Germinal center (tissue), 1 donor: ENCODE results near the gene IPO8.

Source experiments
- DNase-seq: peaks from one replicate; pipeline ENCODE4 v3.0.0; 2012; ENCODE audit warnings: mixed read lengths, low spot score

Gene IPO8

DNA sequence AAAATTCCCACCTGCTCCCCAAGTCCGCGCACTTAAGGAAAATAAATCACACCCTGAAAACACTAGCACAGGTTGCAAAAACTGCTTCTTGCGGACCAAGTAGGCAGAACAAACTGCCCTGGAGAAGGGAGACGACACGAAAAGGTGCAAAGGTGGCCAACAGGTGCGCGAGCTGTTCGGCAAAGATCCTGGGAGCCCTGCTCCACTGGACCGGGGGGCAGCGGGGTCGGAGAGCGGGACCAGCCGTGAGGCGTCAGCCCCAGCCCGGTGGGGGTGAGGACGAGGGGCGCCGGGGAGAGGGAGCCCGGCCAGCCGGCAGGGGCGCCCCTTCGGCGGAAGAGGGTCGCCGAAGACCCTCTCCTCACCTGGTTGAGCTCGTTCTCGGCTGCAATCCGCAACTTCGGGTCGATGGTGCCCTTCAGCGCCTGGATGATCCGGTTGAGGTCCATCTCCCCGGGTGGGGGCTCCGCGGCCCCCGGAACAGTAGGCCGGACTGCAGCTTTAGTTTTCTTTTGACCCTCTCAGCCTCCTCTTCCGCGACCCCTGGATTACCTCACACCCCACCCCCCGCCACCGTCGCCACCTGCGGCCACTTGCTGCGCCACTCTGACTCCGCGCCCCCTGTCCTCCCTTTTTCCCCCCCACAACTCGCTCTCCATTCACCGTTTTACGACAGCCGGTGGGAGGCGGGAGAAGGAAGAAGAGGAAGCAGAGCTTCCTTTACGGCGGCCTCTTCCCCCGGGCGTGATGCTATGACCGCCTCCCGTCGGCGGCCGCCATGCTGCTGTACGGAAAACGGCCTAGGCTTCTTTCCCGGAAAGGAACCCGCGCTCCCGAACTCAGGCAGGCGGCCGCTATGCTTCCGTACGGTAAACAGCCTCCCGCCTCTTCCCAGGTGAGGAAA lies at the start of gene IPO8:
IPO8 (minus strand) TSS at position 671 of the 904 bp plus-strand sequence; CDS start at position 449, 222 bp downstream.
- peak; percentile 90 for DNase-seq

DNA sequence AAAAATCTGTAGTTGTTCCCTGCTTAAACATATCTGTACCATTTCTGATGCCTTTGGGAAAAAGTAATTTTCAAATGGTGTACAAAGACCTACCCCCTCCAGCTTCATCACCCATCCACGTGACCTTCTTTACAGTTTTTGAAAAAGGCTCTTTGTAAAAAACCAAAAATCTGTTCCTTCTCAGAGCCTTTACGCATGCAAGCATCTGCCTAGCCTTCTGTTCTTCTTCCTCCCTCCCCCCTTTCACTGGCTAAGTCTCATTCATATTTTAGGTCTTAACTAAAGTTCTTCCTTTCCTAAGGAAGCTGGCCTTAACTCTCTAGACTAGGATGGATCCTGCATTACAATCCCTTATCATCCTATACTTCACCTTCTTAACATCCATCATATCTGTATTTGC lies 48.7 kb upstream of the IPO8 start:
- no peak for DNase-seq

DNA sequence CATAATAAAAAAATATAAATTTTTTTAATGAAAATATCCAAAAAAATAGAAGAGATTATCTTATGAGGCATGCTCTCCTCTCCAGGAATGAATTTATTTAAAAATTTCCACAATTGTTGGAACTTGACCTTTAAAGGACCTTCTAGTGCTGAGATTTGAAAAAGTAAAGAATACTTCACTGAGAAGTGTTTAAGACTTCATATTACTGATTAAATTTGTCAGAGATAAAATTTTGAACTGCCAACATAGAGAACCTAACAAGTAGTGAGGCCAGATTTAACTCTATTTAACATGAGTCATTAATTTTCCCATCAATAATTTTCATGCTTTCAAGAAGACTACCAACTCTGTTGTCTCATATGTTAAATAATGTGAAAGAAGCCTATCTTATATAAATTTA lies 44.6 kb upstream of the IPO8 start:
- DNase-seq = no peak

DNA sequence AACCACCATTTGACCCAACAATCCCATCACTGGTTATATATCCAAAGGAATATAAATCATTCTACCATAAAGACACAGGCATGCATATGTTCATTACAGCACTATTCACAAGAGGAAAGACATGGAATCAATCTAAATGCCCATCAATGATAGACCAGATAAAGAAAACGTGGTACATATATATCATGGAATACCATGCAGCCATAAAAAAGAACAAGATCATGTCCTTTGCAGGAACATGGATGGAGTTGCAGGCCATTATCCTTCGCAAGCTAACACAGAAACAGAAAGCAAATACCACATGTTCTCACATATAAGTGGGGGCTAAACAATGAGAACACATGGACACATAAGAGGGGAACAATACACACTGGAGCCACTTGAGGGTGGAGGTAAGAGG lies 43.4 kb upstream of the IPO8 start:
- no peak for DNase-seq

DNA sequence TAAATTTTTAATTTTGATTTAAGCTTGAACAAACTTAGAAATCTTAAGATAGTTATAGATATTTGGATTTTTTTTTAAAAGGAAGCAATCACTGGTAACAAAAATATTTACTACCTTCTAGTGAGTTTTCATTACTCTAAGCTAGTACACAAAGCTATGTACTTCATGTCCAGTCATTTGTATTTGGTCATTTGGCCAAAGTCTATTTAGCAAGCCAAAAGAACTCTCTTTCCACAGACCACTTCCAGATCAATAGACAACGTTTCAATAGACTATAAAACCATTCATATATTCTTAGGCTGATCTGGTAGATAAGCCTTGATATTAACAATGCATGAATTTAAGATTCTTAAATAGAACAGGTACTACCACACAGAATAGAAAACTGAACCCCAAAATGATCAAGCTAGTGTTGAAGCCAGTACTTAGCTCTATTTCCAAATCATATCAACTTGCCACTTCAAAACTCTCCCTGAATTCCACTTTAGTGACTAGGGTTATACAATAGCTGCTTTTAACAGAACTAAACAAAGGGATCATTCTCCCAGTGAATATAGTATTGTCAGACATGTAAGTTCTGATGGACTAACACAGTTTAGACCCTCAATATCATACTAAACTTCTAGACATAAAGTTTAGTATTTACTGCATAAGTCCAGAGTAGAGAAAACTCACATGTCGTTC lies 37.4 kb upstream of the IPO8 start:
- no peak for DNase-seq

DNA sequence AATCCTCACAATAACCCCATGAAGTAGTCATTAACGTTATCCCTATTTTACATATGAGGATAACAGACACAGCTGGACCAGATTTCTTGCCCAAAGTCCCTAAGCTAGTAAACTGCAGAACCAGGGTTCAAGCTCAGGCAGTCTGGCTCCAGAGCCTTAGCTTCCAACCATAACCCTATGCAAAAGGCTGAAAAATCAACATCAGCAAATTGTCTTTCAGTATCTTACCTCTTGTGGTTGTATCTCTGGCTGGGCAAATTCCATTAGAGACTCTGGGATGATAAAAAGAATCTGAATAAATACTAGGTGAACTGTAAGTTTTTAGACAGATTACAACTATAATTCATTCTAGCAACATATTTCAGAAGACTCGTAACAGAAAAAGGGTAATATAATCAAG lies 34.3 kb upstream of the IPO8 start:
- DNase-seq = no peak

DNA sequence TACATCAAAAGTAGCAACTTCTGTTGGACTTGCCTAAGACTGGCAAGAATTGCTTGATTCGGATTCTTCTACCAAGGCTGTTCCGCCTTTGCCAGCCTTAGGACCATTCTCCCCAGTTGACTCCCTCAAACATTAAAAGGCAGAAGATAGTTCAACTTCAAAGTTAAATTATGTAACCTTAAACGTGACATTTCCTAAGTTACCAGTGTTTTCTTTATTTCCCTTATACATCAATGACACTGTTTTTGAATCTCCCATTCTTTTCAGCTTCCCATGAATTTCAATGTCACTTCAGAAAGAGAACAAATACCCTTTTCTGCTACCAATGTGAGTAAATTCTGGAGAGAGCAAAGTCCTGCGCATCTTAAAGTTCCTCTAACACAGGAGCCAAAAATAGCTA lies 33.9 kb upstream of the IPO8 start:
- no peak for DNase-seq

DNA sequence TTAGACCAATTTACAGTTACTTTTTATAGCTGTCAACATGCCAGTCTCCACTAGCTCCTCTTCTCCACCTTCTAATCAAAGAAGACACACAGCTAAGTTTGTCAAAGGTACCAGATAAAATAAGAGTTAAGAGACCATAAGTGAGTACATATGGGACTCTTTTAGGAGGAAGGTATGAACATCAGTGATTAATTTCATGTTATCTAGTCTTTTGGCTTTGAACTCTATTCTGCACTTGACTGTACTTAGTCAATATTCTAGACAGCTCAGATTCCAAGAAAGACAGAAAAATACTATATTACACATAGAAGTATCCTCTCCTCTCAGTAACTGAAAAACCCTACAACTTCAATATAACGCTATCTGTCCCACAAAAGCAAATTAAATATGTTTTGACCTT lies 31.0 kb upstream of the IPO8 start:
- no peak for DNase-seq

DNA sequence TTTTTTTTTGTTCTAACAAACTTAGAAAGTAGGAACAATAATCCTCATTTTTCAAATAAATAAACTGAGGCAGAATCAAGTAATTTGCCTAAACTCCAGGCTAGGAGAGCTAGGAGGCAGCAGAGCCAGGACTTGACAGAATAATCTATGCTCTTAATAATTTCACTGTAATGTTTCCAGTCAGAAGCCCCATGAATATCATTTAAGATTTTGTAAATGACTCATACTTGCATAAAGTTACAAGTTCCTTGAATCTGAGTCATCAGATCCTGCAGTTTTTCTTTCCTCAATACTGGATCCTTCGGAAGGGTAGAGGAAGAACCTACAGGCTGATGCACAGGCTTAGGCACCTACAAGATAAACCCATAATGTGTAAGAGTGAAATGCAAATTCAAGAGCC lies 30.1 kb upstream of the IPO8 start:
- no peak for DNase-seq

DNA sequence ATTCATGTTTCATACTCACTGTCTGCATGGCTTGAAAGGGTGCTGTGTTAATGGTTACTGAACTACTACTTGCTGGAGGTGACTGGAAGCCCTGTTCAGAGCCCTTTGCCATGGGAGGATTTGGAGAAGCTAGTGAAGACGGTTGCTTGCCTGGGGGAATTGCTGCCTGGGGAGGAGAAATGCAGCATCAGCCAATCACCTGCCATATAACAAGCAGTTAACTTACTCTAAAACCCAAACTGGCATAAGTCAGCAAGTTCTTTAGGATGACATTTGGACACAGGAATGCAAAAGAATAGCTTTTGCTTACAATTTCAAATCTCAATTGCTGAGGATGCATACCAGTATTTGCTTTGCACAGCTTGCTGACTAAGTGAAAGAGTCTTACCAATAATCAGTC lies 23.4 kb upstream of the IPO8 start:
- DNase-seq = no peak

DNA sequence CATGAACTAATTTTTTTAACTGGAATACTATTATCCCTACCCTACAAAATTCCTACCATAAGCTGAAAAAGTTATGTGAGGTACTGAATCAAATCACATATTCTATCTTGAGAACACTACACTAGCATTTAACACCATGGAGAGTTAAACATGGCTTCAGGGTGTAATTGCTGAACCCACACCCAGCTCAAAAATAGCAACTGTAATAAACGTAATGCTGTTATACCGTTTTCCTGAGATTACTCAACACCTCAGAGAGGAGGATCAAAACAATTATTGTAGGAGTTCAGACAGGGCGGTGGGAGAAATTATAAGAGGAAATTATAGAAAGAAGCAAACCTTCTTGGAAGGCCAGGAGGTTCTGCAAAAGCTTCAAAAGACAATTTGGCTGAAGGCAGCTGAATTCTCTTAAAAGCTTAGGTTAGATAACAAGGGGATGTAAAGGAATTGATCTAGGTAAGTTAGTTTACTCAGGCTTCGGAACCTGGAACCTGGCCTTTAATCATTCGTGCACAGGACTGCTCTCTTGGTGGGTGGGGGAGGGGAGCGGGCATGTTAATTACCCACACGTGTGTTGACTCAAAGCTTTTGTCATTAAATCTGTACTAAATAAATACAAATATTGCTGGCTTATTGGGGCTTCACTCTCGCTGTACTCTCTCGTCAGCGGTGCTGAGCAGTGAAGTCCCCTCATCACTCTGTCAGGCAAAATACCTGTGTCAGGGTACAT lies 12.1 kb upstream of the IPO8 start:
- DNase-seq = no peak

DNA sequence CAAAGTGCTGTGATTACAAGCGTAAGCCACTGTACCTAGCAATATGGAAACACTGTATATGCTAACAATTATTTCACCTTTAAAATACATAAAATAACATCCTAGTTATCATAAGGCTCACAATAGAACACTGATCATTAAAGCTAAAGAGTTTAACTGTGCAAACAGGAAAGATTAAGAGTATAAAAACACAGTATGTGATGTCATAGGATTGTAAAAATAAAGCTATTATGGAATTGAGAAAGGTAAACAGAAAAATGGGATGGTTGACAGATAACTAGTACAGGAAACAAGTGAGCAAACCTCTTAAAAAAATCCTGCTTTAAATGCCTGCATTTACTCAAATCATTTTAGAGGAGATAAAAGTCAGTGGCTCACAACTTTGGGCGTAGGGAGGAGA lies 10.8 kb upstream of the IPO8 start:
- no peak for DNase-seq

DNA sequence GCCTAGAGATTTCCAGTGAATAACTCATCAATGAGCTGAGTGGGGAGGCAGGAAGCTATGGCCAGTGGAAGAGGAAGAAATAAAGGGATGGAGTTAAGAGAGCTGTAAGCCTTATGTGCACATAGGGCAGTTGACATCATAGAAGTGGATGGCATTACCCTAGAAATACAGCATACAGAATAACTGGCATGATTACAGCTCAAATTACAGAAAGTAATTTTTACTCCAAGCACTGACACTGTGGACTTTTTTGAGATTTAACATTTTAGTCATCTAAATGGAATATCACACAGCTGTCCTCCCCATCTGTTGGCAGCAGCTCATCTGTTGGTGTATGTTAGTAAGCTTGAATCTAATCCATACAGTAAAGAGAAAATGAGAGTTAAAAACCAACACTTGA lies 5.4 kb upstream of the IPO8 start:
- no peak for DNase-seq

DNA sequence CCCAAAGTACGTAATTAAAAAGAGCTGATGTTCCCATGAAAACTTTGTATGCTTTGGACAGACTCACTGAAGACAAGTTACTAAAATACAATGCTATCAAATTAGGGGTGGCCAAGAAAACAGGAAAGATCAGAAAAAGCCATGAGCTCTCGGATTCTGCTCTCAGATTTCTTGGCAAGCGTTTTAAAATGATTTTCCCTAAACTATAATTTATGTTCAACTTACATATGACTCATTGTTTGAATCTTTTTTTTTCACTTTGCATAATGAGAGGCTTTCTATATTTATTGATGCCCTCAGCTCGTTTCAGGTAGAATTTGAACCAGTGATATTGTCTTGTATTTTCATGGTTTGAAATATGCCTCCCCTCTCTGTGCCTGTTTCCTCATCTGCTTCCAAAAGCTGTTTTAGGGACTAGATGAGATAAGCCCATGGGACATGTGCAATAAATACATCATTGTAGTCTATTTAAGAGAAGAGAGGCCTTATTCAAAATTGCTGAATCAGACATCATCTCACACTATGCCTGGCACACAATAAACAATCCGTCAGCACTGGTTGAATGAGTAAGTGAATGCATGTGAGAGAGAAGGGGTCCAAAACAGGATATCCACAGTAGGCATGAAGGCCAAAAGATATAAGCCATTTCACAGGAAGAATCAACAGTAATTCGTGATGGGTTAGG lies 4.7 kb upstream of the IPO8 start:
- DNase-seq = no peak

DNA sequence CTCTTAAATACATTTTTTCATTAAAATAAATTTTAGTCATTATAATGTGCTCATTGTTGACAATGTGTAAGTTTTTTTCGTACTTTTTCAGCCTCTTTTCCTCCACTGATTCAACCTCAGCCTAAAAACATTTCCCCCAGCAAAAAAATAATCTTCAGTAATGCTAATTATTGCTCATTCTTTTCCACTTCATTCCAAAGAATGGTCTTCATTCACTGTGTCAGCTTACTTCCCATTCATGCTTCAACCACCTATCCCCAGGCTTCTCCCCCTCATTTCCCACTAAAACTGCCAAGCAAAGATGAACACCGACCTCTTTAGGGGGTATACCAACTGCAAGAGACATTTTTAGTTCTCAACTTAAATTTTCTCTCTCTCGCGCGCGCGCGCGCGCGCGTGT lies 2.7 kb upstream of the IPO8 start:
- no peak for DNase-seq

DNA sequence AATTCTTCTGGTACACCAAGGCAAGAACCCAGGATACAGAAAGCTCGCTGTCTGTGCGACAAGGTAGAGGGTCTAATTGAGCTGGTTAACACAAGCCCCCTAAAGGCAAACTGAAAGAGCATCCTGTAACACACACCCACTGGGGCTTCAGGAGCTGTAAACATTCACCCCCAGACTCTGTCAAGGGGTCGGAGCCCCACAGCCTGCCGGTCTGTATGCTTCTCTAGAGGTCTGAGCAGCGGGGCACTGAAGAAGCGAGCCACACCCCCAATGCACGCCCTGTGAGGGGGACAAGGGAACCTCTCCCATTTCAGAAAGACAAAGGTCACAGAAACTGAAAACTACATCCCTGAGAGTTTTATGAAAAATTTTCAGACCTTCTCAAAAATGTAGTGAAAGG lies 1.3 kb upstream of the IPO8 start:
- DNase-seq = no peak

DNA sequence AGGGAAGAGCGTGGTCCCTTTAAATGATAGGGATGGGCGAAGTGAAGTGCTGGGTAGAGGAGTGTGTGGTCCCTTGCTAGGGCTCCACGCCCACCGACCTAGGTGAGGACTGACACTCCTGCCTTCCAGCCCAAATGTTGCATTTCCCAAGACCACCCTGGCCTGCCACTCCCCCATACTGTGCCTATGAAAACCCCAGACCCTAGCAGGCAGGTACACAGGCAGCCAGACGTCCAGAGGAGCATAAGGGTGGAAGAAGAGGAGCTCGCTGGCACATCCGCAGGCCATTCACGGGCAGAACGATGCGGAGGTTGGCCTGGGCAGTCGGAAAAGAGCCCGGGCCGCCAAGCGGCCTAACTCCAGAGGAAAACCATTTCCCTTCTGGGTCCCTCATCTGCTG lies 817 bp upstream of the IPO8 start:
- DNase-seq = no peak

DNA sequence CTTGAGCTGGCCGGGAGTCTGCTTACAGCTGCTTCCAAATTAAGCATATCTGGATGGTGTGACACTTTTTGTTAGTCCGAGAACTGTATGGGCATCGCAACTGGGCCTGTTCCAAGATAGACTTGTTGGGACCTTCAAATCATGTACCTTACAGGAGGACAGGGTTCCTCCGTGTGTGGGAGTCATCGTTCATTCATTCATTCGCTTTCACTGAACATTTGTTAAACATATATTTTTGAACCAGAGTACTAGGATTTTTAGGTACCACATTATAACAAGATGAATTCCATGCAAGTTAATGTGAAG lies 387 bp upstream of the IPO8 start:
- DNase-seq = no peak

DNA sequence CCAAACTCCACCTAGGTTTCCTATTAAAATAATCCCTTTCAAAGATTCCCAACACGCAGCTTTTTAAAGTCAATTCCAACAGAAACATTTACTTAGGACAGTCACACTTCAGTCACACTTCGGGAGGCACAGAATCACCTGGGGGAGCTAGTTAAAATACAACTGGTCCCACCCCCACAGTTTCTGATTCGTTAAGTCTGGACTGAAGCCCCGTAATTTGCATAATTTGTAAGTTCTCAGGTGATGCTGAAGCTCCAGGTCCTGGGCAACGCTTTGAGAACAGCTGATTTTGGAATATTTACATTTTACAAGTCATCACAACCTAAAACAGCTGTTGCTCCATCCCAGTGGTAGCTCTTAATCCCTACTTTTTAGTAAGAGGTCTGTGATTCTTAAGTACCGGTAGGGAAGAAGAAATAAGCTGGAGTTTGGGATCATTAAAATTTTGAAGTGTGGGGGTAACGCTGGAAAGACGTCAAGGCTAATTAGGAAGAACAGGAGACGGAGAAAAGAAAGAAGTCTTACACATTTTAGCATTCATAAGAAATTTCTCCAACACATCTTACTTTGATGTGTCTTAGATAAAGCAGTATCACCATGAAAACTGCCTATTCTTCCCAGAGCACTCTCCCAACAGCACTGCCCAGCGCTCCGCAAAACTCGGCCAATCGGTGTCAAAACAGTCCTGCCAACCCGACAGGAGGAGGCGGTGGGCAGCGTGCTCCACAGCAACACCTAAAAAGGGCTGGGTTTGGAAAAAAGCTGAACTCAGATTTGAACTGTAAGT lies 1.1 kb downstream of the IPO8 start:
- peak; percentile 29 for DNase-seq

DNA sequence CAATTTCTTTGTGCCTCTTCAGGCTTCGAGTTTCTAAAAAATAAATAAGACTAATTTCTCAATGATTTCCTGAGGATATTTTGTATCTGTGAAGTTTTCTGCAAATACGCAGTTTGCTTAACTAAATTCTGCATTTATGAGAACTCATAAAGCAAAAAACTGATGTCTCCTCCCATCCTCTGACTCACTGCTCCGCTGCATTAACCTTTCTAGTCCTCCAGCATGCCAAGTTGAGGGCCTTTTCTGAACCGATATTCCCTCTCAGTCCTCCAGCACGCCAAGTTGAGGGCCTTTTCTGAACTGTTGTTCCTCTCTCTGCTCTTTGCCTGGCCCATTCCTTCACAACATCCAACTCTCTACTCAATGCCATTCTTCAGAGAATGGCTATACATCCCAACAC lies 3.2 kb downstream of the IPO8 start:
- DNase-seq = no peak

DNA sequence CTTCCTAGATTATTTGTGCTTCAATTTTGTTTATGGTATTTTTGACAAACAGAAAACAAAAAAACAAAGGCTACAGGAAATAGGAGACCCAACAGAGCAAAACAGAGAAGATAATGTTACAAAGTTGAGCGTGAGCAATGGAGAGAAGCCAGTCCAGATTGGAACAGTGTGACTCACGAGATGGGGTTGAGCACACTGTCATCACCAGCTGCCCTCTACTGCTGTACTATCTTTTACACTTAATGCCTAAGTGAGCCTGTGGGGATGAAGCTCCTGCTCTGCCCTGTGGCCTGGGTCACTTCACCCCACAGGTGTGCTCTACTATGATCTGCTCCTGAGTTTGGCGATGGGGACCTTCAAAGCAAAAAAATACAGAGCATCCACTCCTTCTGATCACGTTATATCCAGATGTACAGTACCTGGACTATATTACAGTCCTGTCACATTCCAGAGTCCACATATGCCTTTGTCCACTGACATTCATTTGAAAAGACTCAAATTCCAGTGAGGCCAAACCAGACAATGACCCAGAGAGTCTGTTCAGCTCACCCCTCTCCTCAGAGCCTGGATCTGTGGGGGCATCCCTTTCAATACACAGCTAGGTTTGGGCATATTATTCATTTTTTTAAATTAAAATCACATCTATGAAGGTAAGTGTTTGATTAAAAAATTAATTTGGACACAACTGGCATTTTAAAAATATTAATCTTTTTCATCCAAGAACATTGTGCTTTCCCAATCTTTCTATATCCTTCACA lies 4.4 kb downstream of the IPO8 start:
- DNase-seq = no peak
